LNCAP (cell line): ENCODE data around the gene COL19A1.

Source experiments
- TF ChIP-seq, protein P1 (sequence below): fragments of 450-650 bp; IDR thresholded peaks from 2 replicates; pipeline ENCODE4 v1.5.1; 2017; ENCODE audit warnings: mild to moderate bottlenecking

Gene COL19A1

DNA sequence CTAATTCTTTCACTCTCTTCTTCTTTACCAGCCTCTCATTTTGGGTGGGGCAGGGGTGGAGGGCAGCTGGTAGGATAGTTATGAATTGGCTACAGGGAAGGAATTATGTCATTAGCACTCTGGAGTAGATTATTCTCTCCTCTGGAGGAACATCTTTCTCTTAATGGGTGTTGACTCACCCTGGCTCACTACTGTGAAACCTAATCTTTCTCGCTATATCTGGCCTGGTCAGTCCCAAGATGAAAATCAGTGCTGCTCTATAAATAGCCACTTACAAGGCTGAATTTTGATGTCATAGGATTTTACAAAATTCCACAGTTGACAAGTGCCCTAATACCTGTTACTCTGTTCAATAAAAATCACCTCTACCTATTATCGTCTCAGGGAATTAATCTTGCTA, 285.3 kb downstream of the COL19A1 start:
- TF ChIP-seq, protein P1, sequence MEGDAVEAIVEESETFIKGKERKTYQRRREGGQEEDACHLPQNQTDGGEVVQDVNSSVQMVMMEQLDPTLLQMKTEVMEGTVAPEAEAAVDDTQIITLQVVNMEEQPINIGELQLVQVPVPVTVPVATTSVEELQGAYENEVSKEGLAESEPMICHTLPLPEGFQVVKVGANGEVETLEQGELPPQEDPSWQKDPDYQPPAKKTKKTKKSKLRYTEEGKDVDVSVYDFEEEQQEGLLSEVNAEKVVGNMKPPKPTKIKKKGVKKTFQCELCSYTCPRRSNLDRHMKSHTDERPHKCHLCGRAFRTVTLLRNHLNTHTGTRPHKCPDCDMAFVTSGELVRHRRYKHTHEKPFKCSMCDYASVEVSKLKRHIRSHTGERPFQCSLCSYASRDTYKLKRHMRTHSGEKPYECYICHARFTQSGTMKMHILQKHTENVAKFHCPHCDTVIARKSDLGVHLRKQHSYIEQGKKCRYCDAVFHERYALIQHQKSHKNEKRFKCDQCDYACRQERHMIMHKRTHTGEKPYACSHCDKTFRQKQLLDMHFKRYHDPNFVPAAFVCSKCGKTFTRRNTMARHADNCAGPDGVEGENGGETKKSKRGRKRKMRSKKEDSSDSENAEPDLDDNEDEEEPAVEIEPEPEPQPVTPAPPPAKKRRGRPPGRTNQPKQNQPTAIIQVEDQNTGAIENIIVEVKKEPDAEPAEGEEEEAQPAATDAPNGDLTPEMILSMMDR: no peak

DNA sequence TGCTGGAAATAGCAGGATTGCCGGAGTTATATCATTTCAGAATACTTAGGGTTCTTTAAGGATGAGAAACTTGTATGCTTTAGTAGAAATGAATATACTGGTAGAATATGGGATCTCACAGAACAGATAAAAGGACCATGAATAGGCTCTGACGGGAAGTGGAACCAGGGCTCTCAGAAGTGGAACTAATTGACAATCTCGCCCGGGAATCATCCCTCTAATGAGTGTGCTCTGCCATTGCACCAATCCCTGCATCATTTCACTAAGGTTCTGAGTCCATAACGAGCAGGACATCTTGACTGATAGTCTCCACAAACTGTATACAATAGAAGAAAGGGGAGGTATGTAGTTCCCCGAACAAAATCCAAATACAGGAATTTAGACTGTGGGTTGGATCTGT, 286.4 kb downstream of the COL19A1 start:
- TF ChIP-seq, protein P1: no peak

- TF ChIP-seq, protein P1: no peak
Observed at GRCh38 chr6:70157086-70157485, 290.7 kb downstream of the COL19A1 start.

DNA sequence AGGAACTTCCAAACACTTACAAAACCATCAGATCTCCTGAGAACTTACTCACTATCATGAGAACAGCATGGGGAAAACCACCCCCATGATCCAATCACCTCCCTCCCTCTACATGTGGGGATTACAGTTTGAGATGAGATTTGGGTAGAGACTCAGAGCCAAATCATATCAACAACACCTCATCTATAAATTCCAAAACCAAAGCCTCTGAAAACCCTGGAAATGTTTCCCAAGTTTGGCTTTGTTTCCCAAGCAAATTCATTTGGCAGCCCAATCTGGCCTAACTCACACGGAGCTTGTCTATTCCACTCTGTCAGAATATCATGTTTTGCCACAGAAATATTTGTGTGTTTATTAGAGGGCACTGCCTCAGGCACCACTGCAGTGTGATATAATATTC, 293.9 kb downstream of the COL19A1 start:
- TF ChIP-seq, protein P1: no peak

DNA sequence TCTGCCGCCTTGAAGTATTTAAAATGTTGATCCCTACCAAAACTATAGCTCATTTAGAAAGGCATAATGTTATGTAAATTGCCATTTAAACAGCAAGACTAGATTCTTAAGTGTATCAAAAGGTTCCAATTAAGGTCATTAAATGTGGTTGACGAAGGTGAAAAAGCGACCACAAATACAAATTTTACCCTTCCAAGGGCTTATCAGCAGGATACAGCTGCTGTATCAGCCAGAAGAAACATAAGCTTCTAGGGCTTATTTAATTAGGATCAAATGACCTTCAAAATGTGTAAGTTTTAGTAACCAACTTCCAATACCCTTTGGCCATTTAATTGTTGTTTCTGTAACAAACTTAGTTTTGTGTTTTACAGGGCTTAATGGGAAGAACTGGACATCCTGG, 296.6 kb downstream of the COL19A1 start:
- TF ChIP-seq, protein P1: no peak

GRCh38 chr6:70163795-70164194, 297.4 kb downstream of the COL19A1 start:
- TF ChIP-seq, protein P1: no peak

GRCh38 chr6:70164556-70164955, 298.2 kb downstream of the COL19A1 start:
- TF ChIP-seq, protein P1: no peak
